Spleen (tissue), 11 donors: ENCODE measurements around the gene LRR1. TPM values are rescaled to one million over a fixed set of nuclear protein-coding genes. Genes with fewer than 3 reads are reported as not detected.

ENCODE experiments used
- DNase-seq: peaks from one replicate; pipeline ENCODE4 v3.0.0-alpha.2; 2020
- H3K27ac ChIP-seq, 8 donors: fragments of 200-600 bp; sonication (generic) in 7 of 8; 1 replicate in 4 of 8; 2 replicates in 4 of 8; pipeline versions ENCODE4 v1.5.0 to v1.8.0; 2016 to 2021; ENCODE audit warnings: inconsistent platforms in 4 of 8, mild to moderate bottlenecking in 4 of 8, moderate library complexity in 1 of 8
- H3K27me3 ChIP-seq, 7 donors: fragments of 200-600 bp; sonication (generic) in 6 of 7; replicated peaks in 1 of 7; 1 replicate in 4 of 7; 2 replicates in 3 of 7; pipeline versions ENCODE4 v1.5.0 to v1.8.0; 2016 to 2021; ENCODE audit warnings: inconsistent platforms in 3 of 7, mild to moderate bottlenecking in 1 of 7
- H3K36me3 ChIP-seq, 6 donors: fragments of 200-600 bp; sonication (generic) in 5 of 6; 1 replicate in 4 of 6; 2 replicates in 2 of 6; pipeline versions ENCODE4 v1.5.0 to v1.8.0; 2016 to 2021; ENCODE audit warnings: inconsistent platforms in 2 of 6
- H3K4me1 ChIP-seq, 6 donors: fragments of 200-600 bp; sonication (generic) in 5 of 6; 1 replicate in 3 of 6; 2 replicates in 3 of 6; pipeline versions ENCODE4 v1.5.0 to v1.8.0; 2016 to 2021; ENCODE audit warnings: inconsistent platforms in 3 of 6
- H3K4me3 ChIP-seq, 8 donors: fragments of 200-600 bp; sonication (generic) in 7 of 8; 1 replicate in 4 of 8; 2 replicates in 4 of 8; pipeline versions ENCODE4 v1.5.0 to v1.8.0; 2016 to 2021; ENCODE audit warnings: inconsistent platforms in 4 of 8, mild to moderate bottlenecking in 4 of 8, moderate library complexity in 2 of 8
- H3K9me3 ChIP-seq, 8 donors: fragments of 200-600 bp; sonication (generic) in 7 of 8; 1 replicate in 4 of 8; 2 replicates in 4 of 8; pipeline versions ENCODE4 v1.5.0 to v1.8.0; 2016 to 2021; ENCODE audit warnings: inconsistent platforms in 4 of 8
- POLR2A ChIP-seq, 3 donors: fragments of 450-650 bp; IDR thresholded peaks; one replicate each; pipeline ENCODE4 v1.5.1; 2017; ENCODE audit warnings: antibody characterized with exemption in 3 of 3, mild to moderate bottlenecking in 1 of 3
- POLR2AphosphoS5 ChIP-seq, 3 donors: sonication (generic); formaldehyde crosslinking; IDR thresholded peaks; one replicate each; pipeline ENCODE4 v1.5.1; 2017; ENCODE audit warnings: antibody characterized with exemption in 3 of 3
- WGBS, 5 donors: extraction: QIAGEN DNeasy Blood & Tissue Kit in 3 of 5; methylation state at CpG; one replicate each; pipeline versions ENCODE4 v1.1.5 to v1.1.7; 2013 to 2018; 5-methylcytosine and 5-hydroxymethylcytosine counted together
- intact Hi-C: fragments of 100-400 bp; cut with DNase I; formaldehyde crosslinking; loops from one replicate; pipeline ENCODE4 v1.15.0; 2023; ENCODE audit warnings: low total_unique reads
- polyA plus RNA-seq, 3 donors: library from polyadenylated mRNA; stranded (reverse); fragments of 200-250 nt; gene quantifications; one replicate each; pipeline ENCODE4 v1.2.1, GENCODE V29; 2013
- total RNA-seq, 7 donors: library from RNA; depleted of rRNA in 3 of 7; stranded (reverse); fragments of >200 nt in 3 of 7; fragmentation: NEBNext Ultra II Directional in 4 of 7; extraction: Animal tissue kit (Norgen Biotek cat#: 25700) in 4 of 7; gene quantifications; one replicate each; pipeline versions ENCODE4 v1.1.0 to v1.2.1, GENCODE V29; 2016 to 2021
- TF ChIP-seq, protein P1 (sequence below), 11 experiments: fragments of 200-600 bp in 7 of 11; fragments of 450-650 bp in 4 of 11; sonication (generic) in 4 of 11; IDR thresholded peaks in 8 of 11; conservative IDR thresholded peaks in 3 of 11; 1 replicate in 7 of 11; 2 replicates in 4 of 11; pipeline versions ENCODE4 v1.4.0 to v1.8.0; 2016 to 2021; ENCODE audit warnings: antibody characterized with exemption in 11 of 11, inconsistent platforms in 4 of 11, mild to moderate bottlenecking in 1 of 11
- donor health status: healthy with polysubstance abuse.
- donor health status: DM: no; HTN: no; CAD: no; lungs with moderate emphysema.
- donor health status: DM: no; HTN: no; CAD: no.
- donor health status: Bipolar disorder and iron deficiency.
- donor health status: healthy.
- donor health status: DM: no; HTN: no; CAD: no.
- donor health status: DM: yes; HTN: yes; CAD: no.

LRR1 gene
- total and polyA plus RNA-seq, 10 donors = 8.8 to 16.5 (median 11.7) TPM

- Histone ChIP-seq H3K27ac (peak overlapping the region in 5 of 8 donors; percentile 18 to 97 (median 41)), H3K36me3 (peaks cover 0 to 27% (median 0%) of the 10 kb centered on the region in 6 donors), H3K27me3 (no peaks in the 10 kb centered on the region), H3K4me3 (peak overlapping the region in 1 of 8 donors; percentile 87), H3K4me1 (peaks cover 38 to 78% (median 53%) of the 10 kb centered on the region in 6 donors), H3K9me3 (no peaks in the 10 kb centered on the region)
- DNase-seq = no peak
- WGBS, 5 donors = 64 to 81% (median 67%) methylated on average over 6 of the region's 6 CpGs
- TF ChIP-seq POLR2A (IDR thresholded peaks at IDR 0.05) = no peak
- intact Hi-C loops = loop anchor here (10.0 kb wide), 1 partner anchor 211 kb away; no protein-coding TSS in a partner anchor
These were observed 25.4 kb downstream of the LRR1 start for GRCh38 chr14:49623941-49624839.

DNA sequence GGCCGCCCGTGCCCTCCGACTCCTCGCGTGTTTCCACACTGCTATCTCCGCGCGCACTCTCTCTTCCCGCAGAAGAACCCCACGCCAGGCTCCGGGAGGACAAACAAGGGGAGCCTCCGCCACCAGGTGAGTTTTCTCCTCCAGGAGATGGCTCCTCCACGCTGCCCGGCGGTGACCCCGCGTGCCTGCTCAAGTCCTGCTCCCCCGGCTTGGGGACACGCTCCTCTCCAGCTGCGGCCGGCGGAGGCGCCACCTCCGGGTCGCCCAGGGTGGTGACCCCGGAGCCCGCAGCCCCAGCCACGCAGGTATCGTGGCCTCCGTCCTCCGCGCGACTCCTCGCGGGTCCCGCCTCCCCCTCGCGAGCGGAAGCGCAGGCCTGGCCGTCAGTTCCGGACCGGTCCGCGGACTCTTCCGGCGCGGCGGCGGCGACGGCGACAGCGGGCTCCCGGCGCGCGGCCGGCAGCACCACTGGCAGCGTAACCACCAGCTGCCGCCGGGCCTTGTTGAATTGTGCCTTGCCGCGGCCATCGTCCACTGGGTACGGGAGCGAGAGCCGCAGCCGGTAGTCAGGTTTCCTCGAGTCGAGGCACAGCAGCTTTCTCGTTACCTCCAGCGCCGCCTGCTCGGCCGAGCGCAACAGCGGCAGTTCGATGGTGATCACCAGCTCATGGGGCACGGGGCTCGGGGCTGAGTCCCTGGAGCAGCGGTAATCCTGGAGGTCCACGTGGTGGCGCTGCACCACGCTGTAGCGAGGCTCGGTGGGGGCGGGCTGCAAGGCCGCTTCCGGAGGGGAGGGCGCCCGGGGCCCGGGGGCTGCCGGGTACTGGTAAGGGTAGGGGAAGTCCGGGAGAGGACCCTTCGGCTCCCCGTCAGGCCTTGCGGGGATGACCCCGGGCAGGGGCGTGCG lies 35.2 kb downstream of the LRR1 start:
- peak; percentile 99 for DNase-seq
- TF ChIP-seq, protein P1, sequence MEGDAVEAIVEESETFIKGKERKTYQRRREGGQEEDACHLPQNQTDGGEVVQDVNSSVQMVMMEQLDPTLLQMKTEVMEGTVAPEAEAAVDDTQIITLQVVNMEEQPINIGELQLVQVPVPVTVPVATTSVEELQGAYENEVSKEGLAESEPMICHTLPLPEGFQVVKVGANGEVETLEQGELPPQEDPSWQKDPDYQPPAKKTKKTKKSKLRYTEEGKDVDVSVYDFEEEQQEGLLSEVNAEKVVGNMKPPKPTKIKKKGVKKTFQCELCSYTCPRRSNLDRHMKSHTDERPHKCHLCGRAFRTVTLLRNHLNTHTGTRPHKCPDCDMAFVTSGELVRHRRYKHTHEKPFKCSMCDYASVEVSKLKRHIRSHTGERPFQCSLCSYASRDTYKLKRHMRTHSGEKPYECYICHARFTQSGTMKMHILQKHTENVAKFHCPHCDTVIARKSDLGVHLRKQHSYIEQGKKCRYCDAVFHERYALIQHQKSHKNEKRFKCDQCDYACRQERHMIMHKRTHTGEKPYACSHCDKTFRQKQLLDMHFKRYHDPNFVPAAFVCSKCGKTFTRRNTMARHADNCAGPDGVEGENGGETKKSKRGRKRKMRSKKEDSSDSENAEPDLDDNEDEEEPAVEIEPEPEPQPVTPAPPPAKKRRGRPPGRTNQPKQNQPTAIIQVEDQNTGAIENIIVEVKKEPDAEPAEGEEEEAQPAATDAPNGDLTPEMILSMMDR (IDR thresholded peaks at IDR 0.05 in 8 of 11, conservative IDR thresholded peaks at IDR 0.05 in 3 of 11) = peak; percentile 74 to 95 (median 90)
- peak; percentile 92 to 94 (median 93) for TF ChIP-seq POLR2AphosphoS5 (IDR thresholded peaks at IDR 0.05)
- peak; percentile 6 to 81 (median 62) for TF ChIP-seq POLR2A (IDR thresholded peaks at IDR 0.05)
- peaks cover 0 to 25% (median 3%) of the 10 kb centered on the region in 6 donors for H3K36me3 ChIP-seq
- H3K4me1 ChIP-seq = peaks cover 20 to 89% (median 51%) of the 10 kb centered on the region in 6 donors
- intact Hi-C loops = loop anchor here (10.0 kb wide), 1 partner anchor 131 kb away; the partner anchor contains the start of gene KLHDC2
- peak overlapping the region; percentile 90 to 99 (median 97) for H3K4me3 ChIP-seq
- peak overlapping the region; percentile 94 to 99 (median 98) for H3K27ac ChIP-seq
- no peaks in the 10 kb centered on the region for H3K27me3 ChIP-seq
- WGBS, 5 donors = 0 to 1% (median 0%) methylated on average over 39 to 101 of the region's 101 CpGs
- no peaks in the 10 kb centered on the region for H3K9me3 ChIP-seq

DNA sequence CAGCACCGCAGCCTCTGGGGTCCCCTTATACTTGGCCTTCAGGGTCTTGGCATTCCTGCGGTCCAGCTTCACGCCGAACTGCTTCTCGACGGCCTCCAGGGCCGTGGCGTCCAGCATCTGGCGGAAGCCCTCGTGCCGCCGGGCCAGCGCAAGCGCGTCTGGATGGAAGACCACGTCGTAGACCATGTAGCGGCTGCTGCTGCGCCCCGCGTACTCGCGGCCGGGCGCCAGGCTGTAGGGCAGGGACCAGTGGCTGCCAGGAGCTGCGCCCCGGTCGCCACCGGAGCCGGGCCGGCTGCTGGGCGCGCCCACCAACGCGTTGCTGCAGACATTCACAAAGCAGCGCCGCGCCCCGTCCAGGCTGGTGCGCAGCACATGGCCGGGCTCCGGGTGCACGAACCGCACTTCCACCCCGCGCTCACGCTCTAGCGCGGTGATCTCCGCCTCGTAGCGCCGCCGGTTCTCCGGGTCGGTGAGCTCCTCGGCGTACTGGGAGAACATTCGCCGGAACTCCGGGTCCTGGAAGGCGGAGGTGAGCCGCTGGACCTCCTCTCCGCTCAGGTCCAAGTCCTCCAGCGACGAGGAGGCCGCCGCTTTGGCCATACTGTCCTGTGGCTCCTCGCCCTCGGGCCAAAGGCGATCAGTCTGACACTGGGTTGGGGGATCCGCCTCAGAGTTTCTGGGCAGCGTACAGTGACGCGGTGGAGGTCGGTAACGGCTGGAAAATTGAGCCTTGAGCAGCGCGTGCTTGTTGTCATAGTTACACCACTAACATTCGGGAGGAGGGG lies 36.0 kb downstream of the LRR1 start, which contains the start of gene DNAAF2:
DNAAF2 (minus strand) TSS at position 698 of the 788 bp plus-strand sequence; CDS start at position 603, 95 bp downstream.
- Histone ChIP-seq H3K9me3 (no peaks in the 10 kb centered on the region), H3K27ac (peak within 1 kb of the TSS; percentile 94 to 99 (median 98)), H3K4me1 (peaks cover 18 to 89% (median 49%) of the 10 kb centered on the region in 6 donors), H3K27me3 (no peaks in the 10 kb centered on the region), H3K4me3 (peak within 1 kb of the TSS; percentile 90 to 99 (median 97)), H3K36me3 (peaks cover 0 to 32% (median 4%) of the 10 kb centered on the region in 6 donors)
- TF ChIP-seq, protein P1 (IDR thresholded peaks at IDR 0.05 in 8 of 11, conservative IDR thresholded peaks at IDR 0.05 in 3 of 11) = peak in 1 of 11 experiments; percentile 10
- peak in 1 of 3 donors; percentile 4 for TF ChIP-seq POLR2A (IDR thresholded peaks at IDR 0.05)
- peak in 2 of 3 donors; percentile 8 to 21 for TF ChIP-seq POLR2AphosphoS5 (IDR thresholded peaks at IDR 0.05)
- intact Hi-C loops = loop anchor here (10.0 kb wide), 1 partner anchor 130 kb away; the partner anchor contains the start of gene KLHDC2
- 0 to 1% (median 0%) methylated on average over 14 to 80 of the region's 80 CpGs for WGBS, 5 donors
- peak; percentile 96 for DNase-seq
